Kidney (tissue), 14 donors: Measurements from ENCODE around the gene STXBP1. TPM values are rescaled to one million over a fixed set of nuclear protein-coding genes. Genes with fewer than 3 reads are reported as not detected.

Experiments used
- DNase-seq, 5 donors: peaks; one replicate each; pipeline ENCODE4 v3.0.0-alpha.2; 2013 to 2020
- FAIRE-seq: peaks from 2 replicates; lab custom pipeline; 2012; peaks lifted over from hg19 to GRCh38; lab: Jason Lieb, UNC
- H3K27ac ChIP-seq, 2 donors: one replicate each; pipeline ENCODE4 v1.7.0; 2013; ENCODE audit warnings: low read depth in 2 of 2, low read length in 2 of 2, inconsistent platforms in 1 of 2
- H3K27me3 ChIP-seq: one replicate; pipeline ENCODE4 v1.7.1; 2013; ENCODE audit warnings: low read length, inconsistent platforms; ENCODE audit not compliant: control insufficient read depth, insufficient read depth
- H3K36me3 ChIP-seq, 3 donors: one replicate each; pipeline versions ENCODE4 v1.7.0 to v1.7.1; 2013; ENCODE audit warnings: low read length in 3 of 3, control low read depth in 1 of 3, inconsistent platforms in 1 of 3; ENCODE audit not compliant: insufficient read depth in 3 of 3, control insufficient read depth in 2 of 3
- H3K4me1 ChIP-seq, 3 donors: one replicate each; pipeline versions ENCODE4 v1.7.0 to v1.7.1; 2013; ENCODE audit warnings: low read length in 3 of 3, inconsistent platforms in 1 of 3, low read depth in 1 of 3; ENCODE audit not compliant: control insufficient read depth in 2 of 3, insufficient read depth in 2 of 3
- H3K4me3 ChIP-seq, 3 donors: one replicate each; pipeline versions ENCODE4 v1.7.0 to v1.8.1; 2013; ENCODE audit warnings: low read length in 3 of 3, control low read depth in 1 of 3, inconsistent platforms in 1 of 3
- H3K9ac ChIP-seq, 3 donors: one replicate each; pipeline versions ENCODE4 v1.7.0 to v1.7.1; 2013; ENCODE audit warnings: low read length in 3 of 3, control low read depth in 1 of 3, inconsistent platforms in 1 of 3
- H3K9me3 ChIP-seq, 3 donors: one replicate each; pipeline versions ENCODE4 v1.7.0 to v1.7.1; 2013; ENCODE audit warnings: low read length in 3 of 3, control low read depth in 1 of 3, inconsistent platforms in 1 of 3; ENCODE audit not compliant: control insufficient read depth in 2 of 3, insufficient read depth in 1 of 3
- intact Hi-C: fragments of 100-400 bp; cut with DNase I; formaldehyde crosslinking; loops from one replicate; pipeline ENCODE4 v1.11.1; 2022
- polyA plus RNA-seq: library from polyadenylated mRNA; stranded (reverse); fragments of 350-450 nt; fragmentation: Illumina TruSeq; extraction: RNeasy Lipid Tissue Mini Kit (QIAGEN cat#74804); gene quantifications from one replicate; pipeline ENCODE4 v1.2.3, GENCODE V29; 2014; ENCODE audit warnings: low read depth, low replicate concordance; ENCODE audit not compliant: insufficient read depth
- total RNA-seq: library from RNA; stranded (reverse); fragmentation: NEBNext Ultra II Directional; extraction: Animal tissue kit (Norgen Biotek cat#: 25700); gene quantifications from one replicate; pipeline ENCODE4 v1.2.1, GENCODE V29; 2021
- TF ChIP-seq, protein P1 (sequence below): IDR thresholded peaks from 3 replicates; pipeline ENCODE4 v1.5.1; 2012; ENCODE audit warnings: mild to moderate bottlenecking, moderate library complexity, borderline replicate concordance; ENCODE audit not compliant: insufficient read depth; ENCODE audit errors: extremely low read depth
- donor health status: control.
- donor health status: control.
- donor health status: control.
- donor health status: control.
- donor health status: control.
- donor health status: DM: yes; HTN: yes; CAD: no.
- donor health status: Normal renal cell carcinoma (clear cell type).

Gene STXBP1
- total and polyA plus RNA-seq, 2 donors from 2014 or later: 14.3 to 32.8 TPM

DNA sequence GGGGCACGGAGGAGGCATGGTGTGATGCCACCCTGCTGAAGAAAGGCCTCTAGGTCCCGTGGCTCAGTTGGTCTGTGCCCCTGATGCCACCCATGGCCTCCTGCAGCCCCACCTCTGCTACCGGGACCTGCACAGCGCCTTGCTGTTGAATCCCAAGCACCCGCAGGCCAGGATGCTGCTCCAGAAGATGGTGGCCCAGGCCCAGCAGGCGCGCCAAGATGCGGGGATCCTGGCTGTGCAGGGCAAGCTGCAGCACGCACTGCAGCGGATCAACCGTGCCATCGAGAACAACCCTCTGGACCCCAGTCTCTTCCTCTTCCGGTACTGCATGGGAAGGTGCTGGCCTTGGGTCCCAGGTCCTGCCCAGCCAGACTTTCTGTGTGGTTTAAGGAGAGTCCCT lies 110.9 kb downstream of the STXBP1 start:
- Histone ChIP-seq H3K27ac (no peak overlapping the region), H3K36me3 (no peaks in the 10 kb centered on the region), H3K4me3 (no peak overlapping the region), H3K27me3 (no peaks in the 10 kb centered on the region), H3K9ac (no peak overlapping the region), H3K4me1 (peaks cover 0 to 3% (median 0%) of the 10 kb centered on the region in 3 donors), H3K9me3 (no peaks in the 10 kb centered on the region)
- intact Hi-C loops: loop anchor here (10.0 kb wide), 1 partner anchor 128 kb away; no protein-coding TSS in a partner anchor
- TF ChIP-seq, protein P1, sequence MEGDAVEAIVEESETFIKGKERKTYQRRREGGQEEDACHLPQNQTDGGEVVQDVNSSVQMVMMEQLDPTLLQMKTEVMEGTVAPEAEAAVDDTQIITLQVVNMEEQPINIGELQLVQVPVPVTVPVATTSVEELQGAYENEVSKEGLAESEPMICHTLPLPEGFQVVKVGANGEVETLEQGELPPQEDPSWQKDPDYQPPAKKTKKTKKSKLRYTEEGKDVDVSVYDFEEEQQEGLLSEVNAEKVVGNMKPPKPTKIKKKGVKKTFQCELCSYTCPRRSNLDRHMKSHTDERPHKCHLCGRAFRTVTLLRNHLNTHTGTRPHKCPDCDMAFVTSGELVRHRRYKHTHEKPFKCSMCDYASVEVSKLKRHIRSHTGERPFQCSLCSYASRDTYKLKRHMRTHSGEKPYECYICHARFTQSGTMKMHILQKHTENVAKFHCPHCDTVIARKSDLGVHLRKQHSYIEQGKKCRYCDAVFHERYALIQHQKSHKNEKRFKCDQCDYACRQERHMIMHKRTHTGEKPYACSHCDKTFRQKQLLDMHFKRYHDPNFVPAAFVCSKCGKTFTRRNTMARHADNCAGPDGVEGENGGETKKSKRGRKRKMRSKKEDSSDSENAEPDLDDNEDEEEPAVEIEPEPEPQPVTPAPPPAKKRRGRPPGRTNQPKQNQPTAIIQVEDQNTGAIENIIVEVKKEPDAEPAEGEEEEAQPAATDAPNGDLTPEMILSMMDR: no peak
- FAIRE-seq (no peak), DNase-seq (peak in 2 of 5 donors; percentile 44 to 64)

DNA sequence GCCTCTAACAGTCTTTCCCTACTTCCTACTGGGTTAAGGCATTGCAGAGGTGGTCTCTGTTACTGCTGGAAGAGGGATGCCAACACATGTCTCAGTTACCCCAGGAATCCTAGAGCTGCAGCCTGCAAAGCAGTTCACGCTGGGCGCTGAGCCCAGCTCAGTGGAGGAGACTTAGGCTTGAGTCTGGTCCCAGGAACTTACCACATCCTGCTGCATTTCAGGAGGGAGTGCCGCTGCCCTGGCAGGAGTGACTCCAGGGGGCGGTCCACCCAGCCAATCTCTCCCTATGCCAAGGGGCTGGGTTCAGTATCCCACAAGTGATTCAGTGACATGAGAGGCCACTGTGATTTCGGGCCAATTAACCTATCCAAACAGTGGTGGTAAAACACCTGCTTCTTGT lies 111.4 kb downstream of the STXBP1 start:
- H3K4me1 ChIP-seq: peaks cover 0 to 3% (median 0%) of the 10 kb centered on the region in 3 donors
- no peaks in the 10 kb centered on the region for H3K9me3 ChIP-seq
- TF ChIP-seq, protein P1: no peak
- no peaks in the 10 kb centered on the region for H3K36me3 ChIP-seq
- H3K9ac ChIP-seq: no peak overlapping the region
- intact Hi-C loops: loop anchor here (10.0 kb wide), 1 partner anchor 129 kb away; no protein-coding TSS in a partner anchor
- H3K4me3 ChIP-seq: no peak overlapping the region
- no peaks in the 10 kb centered on the region for H3K27me3 ChIP-seq
- DNase-seq (peak in 1 of 5 donors; percentile 37), FAIRE-seq (no peak)
- no peak overlapping the region for H3K27ac ChIP-seq

DNA sequence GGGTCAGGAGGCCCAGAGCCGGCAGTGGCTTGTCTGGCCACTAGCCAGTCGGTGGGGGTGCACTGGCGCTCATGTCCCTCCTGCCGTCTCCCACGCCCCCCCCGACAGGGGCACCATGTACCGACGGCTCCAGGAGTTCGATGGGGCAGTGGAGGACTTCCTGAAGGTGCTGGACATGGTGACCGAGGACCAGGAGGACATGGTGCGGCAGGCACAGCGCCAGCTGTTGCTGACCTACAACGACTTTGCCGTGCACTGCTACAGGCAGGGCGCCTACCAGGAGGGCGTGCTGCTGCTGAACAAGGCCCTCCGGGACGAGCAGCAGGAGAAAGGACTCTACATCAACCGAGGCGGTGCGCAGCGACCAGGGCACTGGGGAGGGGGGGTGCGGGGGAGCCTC lies 111.9 kb downstream of the STXBP1 start:
- TF ChIP-seq, protein P1: no peak
- Histone ChIP-seq H3K27ac (no peak overlapping the region), H3K9ac (no peak overlapping the region), H3K9me3 (no peaks in the 10 kb centered on the region), H3K4me3 (no peak overlapping the region), H3K27me3 (no peaks in the 10 kb centered on the region), H3K36me3 (no peaks in the 10 kb centered on the region), H3K4me1 (peaks cover 0 to 3% (median 0%) of the 10 kb centered on the region in 3 donors)
- intact Hi-C loops: loop anchor here (10.0 kb wide), 1 partner anchor 129 kb away; no protein-coding TSS in a partner anchor
- DNase-seq (peak in 2 of 5 donors; percentile 62 to 72), FAIRE-seq (no peak)
